Neural progenitor cell (in vitro differentiated cells): ENCODE results near the gene RGS7. TPM values are rescaled to one million over a fixed set of nuclear protein-coding genes. Genes with fewer than 3 reads are reported as not detected.

ENCODE experiments used
- DNase-seq: peaks from one replicate; pipeline ENCODE4 v3.0.0-alpha.2; 2016; ENCODE audit warnings: low spot score
- H2AFZ ChIP-seq: fragments of 200-600 bp; sonication (generic); replicated peaks from 2 replicates; pipeline ENCODE4 v1.6.1; 2016; ENCODE audit warnings: antibody characterized with exemption
- H3F3A ChIP-seq: fragments of 200-600 bp; sonication (generic); 2 replicates; pipeline ENCODE4 v1.6.1; 2016; ENCODE audit warnings: antibody characterized with exemption, low read depth
- H3K27ac ChIP-seq: fragments of 200-600 bp; sonication (generic); 2 replicates; pipeline ENCODE4 v1.5.1; 2016; ENCODE audit warnings: mild to moderate bottlenecking
- H3K27me3 ChIP-seq: fragments of 200-600 bp; sonication (generic); 2 replicates; pipeline ENCODE4 v1.6.1; 2016; ENCODE audit warnings: mild to moderate bottlenecking, moderate library complexity
- H3K36me3 ChIP-seq: fragments of 200-600 bp; sonication (generic); 2 replicates; pipeline ENCODE4 v1.5.1; 2016
- H3K4me1 ChIP-seq: fragments of 200-600 bp; sonication (generic); 2 replicates; pipeline ENCODE4 v1.6.1; 2016; ENCODE audit warnings: mixed run types
- H3K4me2 ChIP-seq: fragments of 200-600 bp; sonication (generic); 2 replicates; pipeline ENCODE4 v1.6.1; 2016
- H3K4me3 ChIP-seq: fragments of 200-600 bp; sonication (generic); 2 replicates; pipeline ENCODE4 v1.5.1; 2016
- H3K79me2 ChIP-seq: fragments of 200-600 bp; sonication (generic); 2 replicates; pipeline ENCODE4 v1.6.1; 2016; ENCODE audit warnings: low read depth
- H3K9ac ChIP-seq: fragments of 200-600 bp; sonication (generic); 2 replicates; pipeline ENCODE4 v1.6.1; 2016
- H3K9me3 ChIP-seq: fragments of 200-600 bp; sonication (generic); 2 replicates; pipeline ENCODE4 v1.5.1; 2016; ENCODE audit warnings: low read depth
- H4K20me1 ChIP-seq: fragments of 200-600 bp; sonication (generic); 2 replicates; pipeline ENCODE4 v1.6.1; 2016; ENCODE audit warnings: low read depth
- H3K27ac Mint-ChIP-seq: 3 replicates; pipeline ENCODE4 v1.8.0; 2021; ENCODE audit warnings: mixed read lengths
- H3K27me3 Mint-ChIP-seq: 2 replicates; pipeline ENCODE4 v1.8.0; 2022; ENCODE audit warnings: low read depth, mild to moderate bottlenecking, inconsistent platforms, moderate library complexity, mixed read lengths; ENCODE audit not compliant: insufficient read depth
- H3K36me3 Mint-ChIP-seq: 3 replicates; pipeline ENCODE4 v1.8.0; 2021; ENCODE audit warnings: mixed read lengths
- H3K4me1 Mint-ChIP-seq: 3 replicates; pipeline ENCODE4 v1.8.0; 2021; ENCODE audit warnings: mixed read lengths
- H3K4me3 Mint-ChIP-seq: 3 replicates; pipeline ENCODE4 v1.8.0; 2021; ENCODE audit warnings: mild to moderate bottlenecking, moderate library complexity, mixed read lengths
- H3K9me3 Mint-ChIP-seq: 3 replicates; pipeline ENCODE4 v1.8.0; 2020; ENCODE audit warnings: mixed read lengths
- EZH2 ChIP-seq: fragments of 200-600 bp; sonication (generic); IDR thresholded peaks from 2 replicates; pipeline ENCODE4 v1.6.1; 2017; ENCODE audit warnings: antibody characterized with exemption, mild to moderate bottlenecking, moderate library complexity
- EZH2phosphoT487 ChIP-seq: fragments of 200-600 bp; sonication (generic); IDR thresholded peaks from 2 replicates; pipeline ENCODE4 v1.6.1; 2017; ENCODE audit warnings: antibody characterized with exemption
- total RNA-seq: library from RNA; depleted of rRNA; stranded (reverse); fragments of >200 nt; gene quantifications from 2 replicates; pipeline ENCODE4 v1.2.3, GENCODE V29; 2015; ENCODE audit warnings: low replicate concordance
- TF ChIP-seq, protein P1 (sequence below): fragments of 200-600 bp; sonication (generic); IDR thresholded peaks from 2 replicates; pipeline ENCODE4 v1.5.1; 2017; ENCODE audit warnings: antibody characterized with exemption, mild to moderate bottlenecking

Gene RGS7
- total RNA-seq, 1 donor from 2014 or later = not detected

DNA sequence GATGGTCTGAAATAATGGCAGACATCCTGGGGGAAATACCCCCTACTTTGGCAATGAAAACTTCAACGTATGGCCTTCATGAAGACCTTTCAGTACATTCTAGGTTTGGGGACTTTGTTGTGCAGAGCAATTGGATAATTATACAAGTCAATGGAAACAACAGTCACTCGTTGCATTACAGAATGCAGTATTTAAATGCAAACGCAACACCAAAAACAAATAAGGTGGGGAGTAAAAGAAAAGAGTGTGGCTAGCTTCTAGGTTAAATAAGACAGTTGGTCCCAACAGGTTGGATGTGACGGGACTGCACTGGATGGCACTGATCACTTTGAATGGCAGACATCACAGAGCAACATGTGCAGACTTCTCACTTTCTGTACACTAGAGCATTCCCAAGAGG lies 386.8 kb downstream of the RGS7 start:
- Histone ChIP-seq H3F3A (no peaks in the 10 kb centered on the region), H3K4me1 (no peaks in the 10 kb centered on the region), H2AFZ (no peak overlapping the region), H4K20me1 (no peaks in the 10 kb centered on the region), H3K36me3 (no peaks in the 10 kb centered on the region), H3K27ac (no peak overlapping the region), H3K79me2 (no peaks in the 10 kb centered on the region), H3K9ac (no peak overlapping the region), H3K9me3 (no peaks in the 10 kb centered on the region), H3K4me2 (no peak overlapping the region), H3K27me3 (no peaks in the 10 kb centered on the region), H3K4me3 (no peak overlapping the region)
- Mint-ChIP-seq H3K4me1 (no peaks in the 10 kb centered on the region), H3K36me3 (no peaks in the 10 kb centered on the region), H3K9me3 (no peaks in the 10 kb centered on the region), H3K4me3 (no peak overlapping the region), H3K27ac (no peak overlapping the region), H3K27me3 (no peaks in the 10 kb centered on the region)
- no peak for DNase-seq
- TF ChIP-seq, protein P1, sequence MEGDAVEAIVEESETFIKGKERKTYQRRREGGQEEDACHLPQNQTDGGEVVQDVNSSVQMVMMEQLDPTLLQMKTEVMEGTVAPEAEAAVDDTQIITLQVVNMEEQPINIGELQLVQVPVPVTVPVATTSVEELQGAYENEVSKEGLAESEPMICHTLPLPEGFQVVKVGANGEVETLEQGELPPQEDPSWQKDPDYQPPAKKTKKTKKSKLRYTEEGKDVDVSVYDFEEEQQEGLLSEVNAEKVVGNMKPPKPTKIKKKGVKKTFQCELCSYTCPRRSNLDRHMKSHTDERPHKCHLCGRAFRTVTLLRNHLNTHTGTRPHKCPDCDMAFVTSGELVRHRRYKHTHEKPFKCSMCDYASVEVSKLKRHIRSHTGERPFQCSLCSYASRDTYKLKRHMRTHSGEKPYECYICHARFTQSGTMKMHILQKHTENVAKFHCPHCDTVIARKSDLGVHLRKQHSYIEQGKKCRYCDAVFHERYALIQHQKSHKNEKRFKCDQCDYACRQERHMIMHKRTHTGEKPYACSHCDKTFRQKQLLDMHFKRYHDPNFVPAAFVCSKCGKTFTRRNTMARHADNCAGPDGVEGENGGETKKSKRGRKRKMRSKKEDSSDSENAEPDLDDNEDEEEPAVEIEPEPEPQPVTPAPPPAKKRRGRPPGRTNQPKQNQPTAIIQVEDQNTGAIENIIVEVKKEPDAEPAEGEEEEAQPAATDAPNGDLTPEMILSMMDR = no peak
- TF ChIP-seq EZH2phosphoT487 = no peak
- no peak for TF ChIP-seq EZH2

GRCh38 chr1:240968864-240969263 lies 388.1 kb downstream of the RGS7 start:
- Histone ChIP-seq H3K4me1 (no peaks in the 10 kb centered on the region), H3K27me3 (no peaks in the 10 kb centered on the region), H3K36me3 (no peaks in the 10 kb centered on the region), H3K79me2 (no peaks in the 10 kb centered on the region), H4K20me1 (no peaks in the 10 kb centered on the region), H3K9me3 (no peaks in the 10 kb centered on the region), H3F3A (no peaks in the 10 kb centered on the region), H3K4me3 (no peak overlapping the region), H3K4me2 (no peak overlapping the region), H2AFZ (no peak overlapping the region), H3K9ac (no peak overlapping the region), H3K27ac (no peak overlapping the region)
- no peaks in the 10 kb centered on the region for H3K27me3 Mint-ChIP-seq
- H3K4me1 Mint-ChIP-seq = no peaks in the 10 kb centered on the region
- H3K9me3 Mint-ChIP-seq = no peaks in the 10 kb centered on the region
- H3K27ac Mint-ChIP-seq = no peak overlapping the region
- TF ChIP-seq EZH2 (no peak), EZH2phosphoT487 (no peak)
- TF ChIP-seq, protein P1 = no peak
- no peak for DNase-seq
- H3K4me3 Mint-ChIP-seq = no peak overlapping the region
- no peaks in the 10 kb centered on the region for H3K36me3 Mint-ChIP-seq

DNA sequence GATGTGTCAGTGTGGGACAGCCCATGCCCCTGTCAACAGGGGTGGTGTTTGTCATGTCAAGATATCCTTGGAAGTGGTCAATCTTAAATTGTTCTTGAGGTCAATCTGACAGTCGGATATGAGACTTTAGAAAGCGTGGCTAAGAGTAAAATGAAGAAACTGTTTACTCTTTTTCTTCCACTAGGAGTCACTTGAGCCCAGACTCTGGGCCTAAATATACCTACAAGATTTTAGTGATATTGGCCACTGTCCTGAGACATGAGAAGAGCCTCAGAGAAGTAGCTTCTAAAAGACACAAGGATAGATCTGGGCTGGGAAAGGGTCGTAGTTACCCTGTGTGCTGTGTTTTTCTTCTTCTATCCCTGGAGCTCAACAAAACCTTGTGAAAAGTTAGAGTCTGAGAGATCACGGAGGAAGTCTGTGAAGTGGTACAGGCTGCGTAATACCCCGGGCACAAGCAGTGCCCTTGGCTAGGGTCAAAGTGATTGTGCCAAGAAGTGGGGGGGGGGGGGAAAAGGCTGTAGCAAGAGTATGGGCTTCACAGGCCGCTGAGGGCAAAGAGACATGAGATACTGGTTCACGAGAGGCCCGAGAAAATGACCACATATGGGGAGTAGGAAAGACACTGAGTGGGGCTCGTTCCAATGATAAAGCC lies 389.8 kb downstream of the RGS7 start:
- TF ChIP-seq, protein P1 = peak; percentile 52
- TF ChIP-seq EZH2 (no peak), EZH2phosphoT487 (no peak)
- Histone ChIP-seq H3K36me3 (no peaks in the 10 kb centered on the region), H3K27ac (no peak overlapping the region), H3K4me1 (no peaks in the 10 kb centered on the region), H4K20me1 (no peaks in the 10 kb centered on the region), H3K79me2 (no peaks in the 10 kb centered on the region), H3K9ac (no peak overlapping the region), H2AFZ (no peak overlapping the region), H3K27me3 (no peaks in the 10 kb centered on the region), H3K4me3 (no peak overlapping the region), H3F3A (no peaks in the 10 kb centered on the region), H3K9me3 (no peaks in the 10 kb centered on the region), H3K4me2 (no peak overlapping the region)
- no peaks in the 10 kb centered on the region for H3K4me1 Mint-ChIP-seq
- H3K4me3 Mint-ChIP-seq = no peak overlapping the region
- no peaks in the 10 kb centered on the region for H3K27me3 Mint-ChIP-seq
- DNase-seq = peak; percentile 39
- no peaks in the 10 kb centered on the region for H3K9me3 Mint-ChIP-seq
- H3K27ac Mint-ChIP-seq = no peak overlapping the region
- H3K36me3 Mint-ChIP-seq = no peaks in the 10 kb centered on the region
